Astrocyte of the spinal cord (primary cell): ENCODE measurements around the gene LECT2.

ENCODE experiments used
- DNase-seq: peaks from one replicate; pipeline ENCODE4 v3.0.0; 2011; ENCODE audit warnings: low read depth, low spot score
- H3K4me3 ChIP-seq: 2 replicates; pipeline ENCODE4 v1.5.1; 2011; ENCODE audit warnings: low read depth, mild to moderate bottlenecking, low read length, moderate library complexity
- in situ Hi-C: cut with HindIII; loops from 2 replicates; pipeline ENCODE4 v1.10.0; 2017; ENCODE audit warnings: low sequenced_read_pairs
- TF ChIP-seq, protein P1 (sequence below): IDR thresholded peaks from 2 replicates; pipeline ENCODE4 v1.5.1; 2012; ENCODE audit warnings: low read depth, mild to moderate bottlenecking, low read length, inconsistent platforms

LECT2 gene

DNA sequence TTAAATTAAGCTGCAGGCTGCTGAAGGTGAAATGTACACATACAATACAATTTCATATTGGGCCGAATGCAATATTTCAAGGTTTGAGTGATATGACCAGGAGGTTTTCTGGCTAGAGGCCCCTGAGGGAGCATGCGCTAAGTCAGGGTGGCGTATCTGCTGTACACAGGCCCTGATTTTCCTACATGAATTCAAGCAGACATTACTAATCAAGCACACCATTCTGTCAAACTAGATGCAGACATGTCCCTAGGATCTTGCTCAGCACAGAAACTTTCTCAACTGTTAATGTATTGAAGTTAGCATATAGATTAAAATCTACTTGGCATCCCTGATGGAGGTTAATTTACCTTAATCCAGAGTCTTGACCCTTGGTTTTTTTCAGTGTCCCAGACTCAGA, 10.7 kb upstream of the LECT2 start:
- no peak for DNase-seq
- in situ Hi-C loops: no loop called here
- TF ChIP-seq, protein P1, sequence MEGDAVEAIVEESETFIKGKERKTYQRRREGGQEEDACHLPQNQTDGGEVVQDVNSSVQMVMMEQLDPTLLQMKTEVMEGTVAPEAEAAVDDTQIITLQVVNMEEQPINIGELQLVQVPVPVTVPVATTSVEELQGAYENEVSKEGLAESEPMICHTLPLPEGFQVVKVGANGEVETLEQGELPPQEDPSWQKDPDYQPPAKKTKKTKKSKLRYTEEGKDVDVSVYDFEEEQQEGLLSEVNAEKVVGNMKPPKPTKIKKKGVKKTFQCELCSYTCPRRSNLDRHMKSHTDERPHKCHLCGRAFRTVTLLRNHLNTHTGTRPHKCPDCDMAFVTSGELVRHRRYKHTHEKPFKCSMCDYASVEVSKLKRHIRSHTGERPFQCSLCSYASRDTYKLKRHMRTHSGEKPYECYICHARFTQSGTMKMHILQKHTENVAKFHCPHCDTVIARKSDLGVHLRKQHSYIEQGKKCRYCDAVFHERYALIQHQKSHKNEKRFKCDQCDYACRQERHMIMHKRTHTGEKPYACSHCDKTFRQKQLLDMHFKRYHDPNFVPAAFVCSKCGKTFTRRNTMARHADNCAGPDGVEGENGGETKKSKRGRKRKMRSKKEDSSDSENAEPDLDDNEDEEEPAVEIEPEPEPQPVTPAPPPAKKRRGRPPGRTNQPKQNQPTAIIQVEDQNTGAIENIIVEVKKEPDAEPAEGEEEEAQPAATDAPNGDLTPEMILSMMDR: no peak
- no peak overlapping the region for H3K4me3 ChIP-seq

DNA sequence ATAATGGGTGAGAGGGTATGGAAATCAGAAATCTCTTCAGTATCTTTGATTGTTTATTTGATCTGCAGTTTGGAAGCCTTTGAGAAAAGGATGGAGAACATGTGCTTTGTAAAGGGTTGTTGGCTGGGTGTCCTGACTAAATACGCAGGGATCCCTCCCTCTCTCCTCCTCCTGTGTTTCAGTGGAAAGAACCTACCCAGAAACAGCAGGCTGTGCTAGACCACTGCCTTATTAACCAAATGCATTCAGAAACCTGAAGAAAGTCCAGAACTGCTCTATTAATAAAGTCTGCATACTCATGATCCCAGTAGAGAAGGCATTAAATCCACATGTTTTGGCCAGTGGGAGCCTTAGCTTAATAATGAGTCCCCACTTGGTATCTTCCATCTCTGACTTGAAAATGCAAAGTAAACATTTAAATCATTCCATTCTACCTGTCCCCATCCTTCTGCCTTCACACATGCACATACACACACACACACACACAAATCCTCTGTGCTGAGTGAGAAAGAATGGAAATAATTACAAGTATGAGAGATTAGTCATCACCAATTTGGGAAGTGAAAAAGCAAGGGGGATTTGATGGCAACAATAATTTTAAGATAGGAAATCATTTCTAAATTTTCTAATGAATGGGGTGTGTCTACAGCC, 10.0 kb upstream of the LECT2 start:
- in situ Hi-C loops: no loop called here
- no peak for DNase-seq
- H3K4me3 ChIP-seq: no peak overlapping the region
- TF ChIP-seq, protein P1: no peak

DNA sequence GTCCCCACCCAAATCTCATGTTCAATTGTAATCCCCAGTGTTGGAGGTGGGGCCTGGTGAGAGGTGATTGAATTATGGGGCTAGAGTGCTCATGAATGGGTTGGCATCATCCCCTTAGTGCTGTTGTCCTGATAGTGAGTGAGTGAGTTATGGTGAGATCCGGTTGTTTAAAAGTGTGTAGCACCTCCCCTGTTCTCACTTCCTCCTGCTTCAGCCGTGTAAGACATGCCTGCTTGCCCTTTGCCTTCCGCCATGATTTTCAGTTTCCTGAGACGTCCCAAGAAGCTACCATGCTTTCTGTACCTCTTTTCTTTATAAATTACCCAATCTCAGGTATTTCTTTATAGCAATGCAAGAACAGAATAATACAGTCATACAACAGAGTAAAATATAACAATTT, 742 bp upstream of the LECT2 start:
- DNase-seq: no peak
- in situ Hi-C loops: no loop called here
- TF ChIP-seq, protein P1: no peak
- H3K4me3 ChIP-seq: no peak overlapping the region

DNA sequence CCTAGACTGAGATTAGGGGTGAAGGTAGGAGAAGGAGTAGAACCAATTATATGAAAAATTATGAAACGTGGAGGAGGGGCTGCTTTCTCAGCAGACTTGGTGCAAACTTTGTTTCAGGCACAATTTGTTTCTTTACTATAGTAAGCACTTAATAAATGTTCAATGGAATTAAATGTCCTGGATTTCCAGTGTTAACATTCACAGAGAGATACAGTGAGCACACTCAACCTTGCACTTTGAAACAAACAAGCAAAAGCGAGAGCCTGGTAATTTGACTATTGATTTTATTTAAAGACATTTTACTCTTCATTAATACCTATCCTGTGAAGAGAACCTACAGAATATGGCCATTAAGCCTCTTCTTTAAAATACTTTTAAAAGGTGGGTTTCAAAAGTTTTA, 933 bp downstream of the LECT2 start:
- DNase-seq: no peak
- H3K4me3 ChIP-seq: no peak overlapping the region
- in situ Hi-C loops: no loop called here
- TF ChIP-seq, protein P1: no peak

DNA sequence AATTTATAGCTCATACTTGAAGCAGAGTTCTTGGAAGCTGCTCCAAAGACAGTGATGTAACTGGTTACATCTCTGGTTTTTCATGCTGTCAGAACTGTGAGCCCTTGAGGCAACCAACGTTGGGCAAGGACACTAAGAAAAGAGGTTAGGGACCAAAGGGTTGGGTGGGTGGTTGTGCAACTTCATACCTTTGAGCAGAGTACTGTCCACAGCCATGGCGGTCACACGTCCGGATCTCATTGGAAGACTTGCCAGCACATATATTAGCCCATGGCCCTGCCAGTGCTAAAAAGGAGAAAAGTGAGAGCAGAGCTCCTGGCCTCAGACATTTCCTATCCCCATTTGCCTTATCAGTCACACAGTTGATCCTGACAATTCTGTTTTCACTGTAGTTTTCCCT, 2.1 kb downstream of the LECT2 start:
- TF ChIP-seq, protein P1: no peak
- no peak overlapping the region for H3K4me3 ChIP-seq
- no peak for DNase-seq
- in situ Hi-C loops: no loop called here

DNA sequence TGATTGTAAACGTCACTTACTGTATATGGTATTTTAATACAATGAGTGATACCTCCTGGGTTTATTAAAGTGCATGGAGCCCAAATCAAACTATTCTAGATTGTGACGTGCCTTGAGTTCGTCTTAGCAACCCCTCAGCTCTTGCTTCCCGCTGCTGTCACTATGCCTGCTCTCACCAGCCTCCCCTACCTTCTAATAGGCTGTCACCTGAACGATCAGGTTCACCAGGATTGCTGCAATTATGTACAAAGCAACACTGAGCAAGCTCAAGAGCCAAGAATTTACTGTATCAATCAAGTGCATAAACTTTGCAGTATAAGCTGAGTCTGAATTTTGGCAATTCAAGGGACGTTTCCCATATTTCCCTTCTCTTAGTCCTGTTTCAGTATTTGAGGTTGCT, 3.0 kb downstream of the LECT2 start:
- in situ Hi-C loops: no loop called here
- no peak overlapping the region for H3K4me3 ChIP-seq
- no peak for DNase-seq
- TF ChIP-seq, protein P1: no peak
